Activated effector memory CD4-positive, alpha-beta T cell treated with anti-CD3 and anti-CD28 coated beads, Interleukin-2, amount 50 U/mL, for 16 hours (primary cell): Measurements from ENCODE around the gene SYT9.

Experiments used
- DNase-seq: peaks from one replicate; pipeline ENCODE4 v3.0.0-alpha.2; 2020

SYT9 gene

DNA sequence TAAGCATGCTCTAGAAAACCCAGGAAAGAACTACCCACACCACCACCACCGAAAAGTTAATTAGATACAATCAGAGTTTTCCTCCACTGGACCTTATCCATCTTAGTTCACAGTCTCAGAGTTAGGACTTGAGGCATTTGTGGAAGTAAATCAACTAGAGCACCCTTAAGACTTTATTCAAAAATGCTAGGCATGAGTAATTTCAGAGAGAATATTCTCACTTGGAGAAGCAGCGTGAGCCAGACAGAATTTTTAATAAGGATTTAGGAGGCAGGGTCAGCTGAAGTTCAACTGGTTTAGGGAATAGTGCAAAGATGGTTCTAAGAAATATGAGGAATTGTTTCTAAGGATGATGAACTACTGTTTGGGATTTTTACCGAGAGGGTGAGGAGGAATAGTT, 232.4 kb downstream of the SYT9 start:
- DNase-seq = no peak

DNA sequence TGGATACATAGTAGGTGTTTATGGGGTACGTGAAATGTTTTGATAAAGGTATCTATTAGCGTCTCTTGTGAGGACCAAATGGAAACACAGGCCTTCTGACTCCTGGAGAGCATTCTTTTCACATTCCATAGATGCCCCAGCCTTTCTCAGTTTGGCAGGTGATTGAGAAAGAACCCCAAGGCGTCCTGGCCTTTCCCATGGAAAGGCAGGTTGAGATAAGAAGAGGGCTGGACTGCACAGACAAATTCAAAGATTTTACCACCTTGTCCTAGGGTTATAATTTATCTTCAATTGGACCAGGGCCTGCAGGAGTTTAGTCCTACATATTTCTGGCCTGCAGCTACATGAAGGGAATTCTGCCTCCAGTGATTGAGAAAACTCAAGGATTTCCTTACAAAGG, 232.9 kb downstream of the SYT9 start:
- no peak for DNase-seq

DNA sequence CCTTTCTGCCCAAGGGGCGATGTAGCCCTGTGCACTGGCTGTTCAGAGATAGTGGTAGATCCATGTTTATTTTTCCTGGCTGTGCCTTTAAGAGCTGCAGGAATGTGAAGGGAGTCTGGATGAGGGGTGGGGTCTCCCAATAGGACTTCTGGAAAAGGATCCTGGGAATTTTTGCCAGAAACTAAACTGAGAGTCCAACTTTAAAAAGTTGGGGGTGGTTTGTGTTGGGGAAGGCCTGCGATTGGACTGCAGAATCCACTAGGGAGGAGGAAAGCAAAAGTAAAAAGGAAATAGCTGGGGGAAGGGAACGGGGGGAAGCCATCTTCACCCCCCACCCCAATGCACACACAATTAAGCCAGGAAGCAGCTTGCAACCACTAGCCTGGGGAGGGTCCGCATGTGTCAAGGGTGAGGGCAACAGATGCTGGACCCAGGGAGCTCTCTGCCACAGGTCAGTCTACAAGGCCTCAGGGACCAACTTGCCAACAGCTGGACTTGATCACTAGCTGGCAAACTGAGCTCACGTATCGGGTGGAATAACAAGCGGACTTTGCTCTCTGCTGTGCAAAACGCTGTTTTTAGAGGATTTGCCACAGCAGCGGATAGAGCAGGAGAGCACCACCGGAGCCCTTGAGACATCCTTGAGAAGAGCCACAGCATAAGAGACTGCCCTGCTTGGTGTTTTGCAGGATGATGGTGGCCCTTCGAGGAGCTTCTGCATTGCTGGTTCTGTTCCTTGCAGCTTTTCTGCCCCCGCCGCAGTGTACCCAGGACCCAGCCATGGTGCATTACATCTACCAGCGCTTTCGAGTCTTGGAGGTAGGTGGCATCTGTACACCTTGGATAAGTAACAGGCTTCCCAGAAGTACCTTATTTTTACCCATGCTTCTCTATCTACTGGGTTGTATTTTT, 233.7 kb downstream of the SYT9 start, which contains the start of gene OLFML1:
OLFML1 (plus strand) TSS at position 321 of the 912 bp plus-strand sequence; CDS start at position 691, 370 bp downstream.
- DNase-seq = no peak

GRCh38 chr11:7486098-7486780, 234.5 kb downstream of the SYT9 start:
- no peak for DNase-seq

- no peak for DNase-seq
These were observed 235.1 kb downstream of the SYT9 start for GRCh38 chr11:7486781-7487140.

DNA sequence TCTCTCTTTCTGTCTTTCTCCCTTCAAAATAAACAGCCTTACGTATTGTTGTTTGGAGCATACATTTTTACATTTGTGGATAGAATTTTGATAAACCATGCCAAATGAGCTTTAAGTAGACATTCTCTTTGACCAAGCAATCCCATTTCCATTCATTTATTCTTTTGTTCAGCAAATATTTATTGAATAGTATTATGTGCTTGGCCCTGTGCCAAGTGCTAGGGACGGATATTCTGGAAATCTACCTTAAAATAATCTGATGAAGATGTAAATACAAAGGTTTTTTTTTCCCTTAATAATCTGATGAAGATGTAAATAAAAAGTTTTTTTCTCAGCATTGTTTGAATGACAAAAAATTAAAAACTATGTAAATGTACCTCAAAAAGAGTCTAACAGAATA, 235.7 kb downstream of the SYT9 start:
- DNase-seq = no peak

GRCh38 chr11:7488681-7489080, 237.0 kb downstream of the SYT9 start:
- no peak for DNase-seq

- DNase-seq = no peak
These were observed 237.7 kb downstream of the SYT9 start for GRCh38 chr11:7489376-7489775.

- DNase-seq = no peak
These were observed 238.3 kb downstream of the SYT9 start for GRCh38 chr11:7490054-7490453.

GRCh38 chr11:7490535-7490934, 238.8 kb downstream of the SYT9 start:
- DNase-seq = no peak

- DNase-seq = no peak
These were observed 240.5 kb downstream of the SYT9 start for GRCh38 chr11:7492253-7492652.

DNA sequence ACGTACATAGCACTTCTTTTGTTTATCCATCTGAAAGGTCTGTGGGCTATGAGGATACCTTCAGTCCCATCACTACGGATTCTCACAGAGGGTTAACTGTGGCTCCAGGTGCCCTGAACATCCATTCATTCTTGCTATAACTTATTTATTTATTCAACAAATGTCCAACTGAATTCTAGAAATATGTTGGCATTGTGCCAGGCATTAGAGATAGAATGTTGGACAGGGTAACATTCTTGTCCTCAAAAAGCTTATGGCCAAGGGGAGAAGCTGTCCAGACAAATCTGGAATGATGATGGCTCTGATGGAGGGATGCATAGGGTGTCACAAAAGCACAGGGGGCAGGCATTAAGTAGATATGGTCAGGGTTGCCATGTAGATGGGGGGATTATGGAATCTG, 242.0 kb downstream of the SYT9 start:
- no peak for DNase-seq

DNA sequence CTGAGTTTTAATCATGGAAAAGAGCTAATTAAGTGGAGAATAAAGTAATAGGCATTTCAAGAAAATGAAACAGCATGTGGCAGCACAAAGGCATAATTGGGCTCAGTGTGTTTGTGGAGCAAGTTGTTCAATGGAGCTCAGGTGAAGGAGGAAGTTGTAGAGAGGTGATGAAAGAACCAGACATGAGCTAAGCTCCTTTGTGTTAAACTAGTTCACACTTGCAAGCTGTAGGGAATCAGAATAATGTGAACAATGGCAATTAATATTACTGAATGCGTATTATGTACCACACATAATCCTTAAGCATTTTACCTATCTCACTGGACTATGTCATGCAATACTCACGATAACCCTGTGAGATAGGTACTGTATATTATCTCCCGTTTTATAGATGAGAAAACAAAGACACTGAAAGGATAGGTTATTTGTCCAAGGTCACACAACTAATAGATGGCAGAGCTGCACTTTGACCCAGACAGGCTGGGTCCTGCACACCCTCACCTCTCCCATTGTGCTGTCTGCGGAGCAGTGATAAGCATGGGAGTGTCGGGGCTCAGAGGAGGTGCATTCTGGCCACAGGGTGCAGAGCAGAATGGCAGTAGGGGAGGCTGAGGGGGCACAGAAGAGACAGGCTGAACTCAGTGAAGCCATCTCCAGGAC, 242.5 kb downstream of the SYT9 start:
- no peak for DNase-seq

GRCh38 chr11:7495882-7496551, 244.3 kb downstream of the SYT9 start:
- no peak for DNase-seq

- DNase-seq = no peak
These were observed 246.5 kb downstream of the SYT9 start for GRCh38 chr11:7498193-7498592.

GRCh38 chr11:7499081-7499480, 247.4 kb downstream of the SYT9 start:
- no peak for DNase-seq

- no peak for DNase-seq
These were observed 248.5 kb downstream of the SYT9 start for GRCh38 chr11:7500251-7500650.

DNA sequence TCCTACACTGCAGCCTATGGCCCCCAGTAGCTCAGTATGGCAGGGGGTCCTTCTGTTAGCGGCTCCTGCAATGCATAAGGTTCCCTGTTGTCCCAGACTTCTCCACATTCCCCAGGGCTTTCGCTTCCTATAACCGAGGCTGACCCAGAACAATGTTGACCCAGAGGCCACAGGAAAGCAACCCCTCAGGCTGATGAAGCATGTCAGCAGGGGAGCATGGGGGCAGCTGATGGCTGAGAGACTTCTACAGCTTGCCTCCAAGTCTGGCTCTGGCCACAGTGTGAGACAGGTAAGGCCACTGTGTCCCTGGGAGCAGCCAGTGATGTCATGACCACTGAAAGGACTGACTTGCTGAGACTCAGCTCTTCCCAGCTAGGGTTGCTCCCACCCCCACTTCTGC, 249.5 kb downstream of the SYT9 start:
- DNase-seq = no peak

DNA sequence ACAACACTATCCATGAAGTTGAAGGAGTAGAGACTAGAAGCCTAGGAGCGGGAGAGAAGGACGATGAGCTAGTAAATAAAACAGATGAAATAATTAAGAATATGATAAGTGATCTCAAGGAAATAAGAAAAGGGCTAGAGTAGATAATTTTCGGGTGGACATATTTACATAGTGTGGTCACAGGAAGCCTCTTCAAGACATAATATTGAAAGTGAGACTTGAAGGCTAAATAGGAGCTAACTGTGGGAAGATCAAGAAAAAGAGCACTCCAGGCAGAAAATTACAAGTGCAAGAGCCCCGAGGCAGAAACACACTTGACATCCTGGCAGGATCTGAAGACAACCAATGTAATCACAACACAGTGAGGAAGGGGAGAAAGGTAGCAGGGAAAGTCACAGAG, 250.2 kb downstream of the SYT9 start:
- DNase-seq = no peak

- no peak for DNase-seq
These were observed 254.5 kb downstream of the SYT9 start for GRCh38 chr11:7506243-7506642.

DNA sequence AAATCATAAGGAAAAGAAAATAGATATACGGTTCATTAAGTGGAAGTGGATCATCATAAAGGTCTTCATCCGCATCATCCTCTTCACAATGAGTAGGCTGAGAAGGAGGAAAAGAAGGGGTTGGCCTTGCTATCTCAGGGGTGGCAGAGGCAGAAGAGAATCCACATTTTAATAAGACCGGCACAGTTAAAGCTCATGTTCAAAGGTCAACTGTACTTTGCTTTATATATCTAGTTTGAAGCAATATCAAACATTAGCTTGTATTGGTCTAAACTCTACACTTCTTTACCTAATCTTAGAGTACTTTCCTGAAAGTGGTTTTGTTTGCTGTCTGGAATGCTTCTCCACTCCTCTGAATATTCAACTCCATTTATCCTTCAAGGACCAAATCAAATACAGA, 256.4 kb downstream of the SYT9 start:
- DNase-seq = no peak

DNA sequence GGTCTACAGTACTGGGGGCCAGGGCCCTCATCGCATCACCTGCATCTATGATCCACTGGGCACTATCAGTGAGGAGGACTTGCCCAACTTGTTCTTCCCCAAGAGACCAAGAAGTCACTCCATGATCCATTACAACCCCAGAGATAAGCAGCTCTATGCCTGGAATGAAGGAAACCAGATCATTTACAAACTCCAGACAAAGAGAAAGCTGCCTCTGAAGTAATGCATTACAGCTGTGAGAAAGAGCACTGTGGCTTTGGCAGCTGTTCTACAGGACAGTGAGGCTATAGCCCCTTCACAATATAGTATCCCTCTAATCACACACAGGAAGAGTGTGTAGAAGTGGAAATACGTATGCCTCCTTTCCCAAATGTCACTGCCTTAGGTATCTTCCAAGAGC, 258.3 kb downstream of the SYT9 start:
- no peak for DNase-seq

GRCh38 chr11:7511401-7511800, 259.7 kb downstream of the SYT9 start:
- no peak for DNase-seq
